ENCODE measurements around the gene HESX1. TPM values are rescaled to one million over a fixed set of nuclear protein-coding genes. Genes with fewer than 3 reads are reported as not detected.

The HESX1 gene
- total RNA-seq (1 to 10 TPM in 7 of 9 donors, under 1 TPM in 1, not detected in 1; 0.79 to 2.5 (median 1.3) TPM), polyA plus RNA-seq (1 to 10 TPM; 1.5 to 3.7 (median 2.7) TPM)
- long read RNA-seq, donor 1 = 0 reads
- long read RNA-seq, donor 2 = 0 reads
- long read RNA-seq, donor 3 = 0 reads
- long read RNA-seq, donor 4 = 0 reads
- long read RNA-seq, donor 5, partial matches to known transcripts = 0 of 2 reads
- long read RNA-seq, donor 5, other reads (novel, unspliced or antisense) = 2 of 2 reads
- long read RNA-seq, donor 6 = 0 reads
- long read RNA-seq, donor 7 = 0 reads
- long read RNA-seq, donor 8 = 0 reads
- long read RNA-seq, donor 9 = 0 reads
- long read RNA-seq, donor 10 = 0 reads

DNA sequence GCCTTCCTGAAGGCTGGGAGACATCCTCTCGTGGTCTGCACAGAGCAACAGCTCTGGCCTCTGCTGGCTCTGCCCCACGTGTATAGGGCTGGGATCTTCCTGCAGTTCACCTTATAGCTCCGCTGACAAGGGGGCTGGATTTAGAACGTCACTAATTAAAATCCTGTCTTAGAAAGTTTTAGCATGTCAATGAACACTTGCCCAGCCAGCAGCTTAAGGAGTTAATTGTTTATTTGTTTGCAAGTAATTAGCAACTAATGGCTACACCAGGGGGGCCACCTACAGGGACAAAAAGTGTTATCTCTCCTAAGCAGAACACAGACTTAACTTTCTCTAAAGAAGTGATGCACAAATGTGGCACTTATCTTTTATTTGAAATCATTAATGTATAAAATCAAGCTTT lies at the start of gene HESX1:
Gene HESX1 (minus strand): TSS at position 84 of the 403 bp plus-strand sequence. CDS start 60 bp downstream, at position 24.
- intact Hi-C loops (cut with DNase I) = no loop called here
- Histone ChIP-seq H3K27me3 (no peaks in the 10 kb centered on the region), H3K4me3 (no peak within 1 kb of the TSS), H3K27ac (no peak within 1 kb of the TSS), H3K9me3 (replicated peaks in 1 of 3) (no peaks in the 10 kb centered on the region), H3K4me1 (replicated peaks in 1 of 2) (no peaks in the 10 kb centered on the region), H3K36me3 (replicated peaks in 1 of 2) (no peaks in the 10 kb centered on the region)
- WGBS, 4 donors = 63 to 72% (median 65%) methylated on average over 4 of the region's 4 CpGs
- TF ChIP-seq, protein P1, sequence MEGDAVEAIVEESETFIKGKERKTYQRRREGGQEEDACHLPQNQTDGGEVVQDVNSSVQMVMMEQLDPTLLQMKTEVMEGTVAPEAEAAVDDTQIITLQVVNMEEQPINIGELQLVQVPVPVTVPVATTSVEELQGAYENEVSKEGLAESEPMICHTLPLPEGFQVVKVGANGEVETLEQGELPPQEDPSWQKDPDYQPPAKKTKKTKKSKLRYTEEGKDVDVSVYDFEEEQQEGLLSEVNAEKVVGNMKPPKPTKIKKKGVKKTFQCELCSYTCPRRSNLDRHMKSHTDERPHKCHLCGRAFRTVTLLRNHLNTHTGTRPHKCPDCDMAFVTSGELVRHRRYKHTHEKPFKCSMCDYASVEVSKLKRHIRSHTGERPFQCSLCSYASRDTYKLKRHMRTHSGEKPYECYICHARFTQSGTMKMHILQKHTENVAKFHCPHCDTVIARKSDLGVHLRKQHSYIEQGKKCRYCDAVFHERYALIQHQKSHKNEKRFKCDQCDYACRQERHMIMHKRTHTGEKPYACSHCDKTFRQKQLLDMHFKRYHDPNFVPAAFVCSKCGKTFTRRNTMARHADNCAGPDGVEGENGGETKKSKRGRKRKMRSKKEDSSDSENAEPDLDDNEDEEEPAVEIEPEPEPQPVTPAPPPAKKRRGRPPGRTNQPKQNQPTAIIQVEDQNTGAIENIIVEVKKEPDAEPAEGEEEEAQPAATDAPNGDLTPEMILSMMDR (IDR thresholded peaks at IDR 0.05) = no peak
- TF ChIP-seq POLR2A (IDR thresholded peaks at IDR 0.05) = no peak
- DNase-seq = no peak

DNA sequence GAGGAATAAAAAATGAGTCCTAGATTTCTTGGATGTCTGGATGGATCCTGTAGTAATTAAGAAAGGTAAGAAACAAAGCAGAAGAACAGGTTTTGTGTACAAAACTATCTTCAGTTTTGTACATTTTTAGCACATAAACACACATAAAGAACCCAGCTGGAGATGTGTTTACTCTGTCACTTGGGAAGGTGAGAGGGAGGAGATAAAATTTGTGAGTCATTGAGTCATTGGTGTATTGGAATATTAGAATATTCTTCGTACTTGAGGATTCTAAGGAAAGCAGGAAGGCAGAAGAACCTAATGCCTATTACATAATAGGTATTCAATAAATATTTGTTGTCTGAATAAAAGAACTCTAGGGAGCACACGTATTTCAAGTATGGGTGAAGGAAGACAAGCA lies 45.2 kb upstream of the HESX1 start:
- H3K9me3 ChIP-seq (replicated peaks in 1 of 3) = no peaks in the 10 kb centered on the region
- H3K27ac ChIP-seq = no peak overlapping the region
- no peaks in the 10 kb centered on the region for H3K27me3 ChIP-seq
- no peak for TF ChIP-seq POLR2A (IDR thresholded peaks at IDR 0.05)
- TF ChIP-seq, protein P1 (IDR thresholded peaks at IDR 0.05) = no peak
- no peak for DNase-seq
- H3K4me1 ChIP-seq (replicated peaks in 1 of 2) = no peaks in the 10 kb centered on the region
- intact Hi-C loops (cut with DNase I) = no loop called here
- peaks cover 0 to 63% of the 10 kb centered on the region in 2 donors for H3K36me3 ChIP-seq (replicated peaks in 1 of 2)
- H3K4me3 ChIP-seq = no peak overlapping the region
- WGBS, 4 donors = 86 to 93% (median 89%) methylated on average over 2 of the region's 2 CpGs

DNA sequence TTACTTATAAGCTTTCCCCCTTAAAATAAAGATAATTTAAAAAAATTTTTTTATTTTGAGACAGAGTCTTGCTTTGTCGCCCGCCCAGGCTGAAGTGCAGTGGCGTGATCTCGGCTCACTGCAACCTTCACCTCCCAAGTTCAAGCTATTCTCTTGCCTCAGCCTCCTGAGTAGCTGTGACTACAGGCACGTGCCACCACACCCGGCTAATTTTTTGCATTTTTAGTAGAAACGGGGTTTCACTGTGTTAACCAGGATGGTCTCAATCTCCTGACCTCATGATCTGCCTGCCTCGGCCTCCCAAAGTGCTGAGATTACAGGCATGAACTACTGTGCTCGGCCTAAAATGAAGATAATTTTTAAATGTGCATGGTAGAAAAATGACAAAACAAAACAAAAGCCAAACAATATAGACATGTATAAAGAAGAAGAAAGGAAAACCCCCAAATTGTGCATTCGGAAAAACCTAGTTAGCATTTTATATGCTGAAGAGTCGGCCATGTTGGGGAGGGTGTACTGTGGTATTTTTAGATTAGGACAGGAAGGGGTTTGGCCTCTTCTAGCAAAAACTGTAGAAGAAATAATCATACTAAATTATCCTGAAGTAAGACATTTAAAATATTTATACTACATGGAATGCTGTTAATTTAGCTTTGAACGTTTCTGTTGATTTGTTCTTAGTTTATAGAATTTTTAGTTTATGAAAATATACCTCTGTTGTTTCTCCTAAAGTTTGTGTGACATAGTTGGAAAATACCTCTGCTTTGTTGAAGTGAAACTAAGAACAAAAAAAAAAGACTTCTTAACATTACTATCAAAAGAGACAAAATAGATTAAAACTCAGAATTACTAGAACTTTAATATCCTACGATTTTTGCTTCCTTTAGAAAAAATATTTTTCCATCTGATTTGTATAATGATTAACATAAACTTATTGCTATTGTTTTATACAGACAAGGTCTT lies 35.1 kb upstream of the HESX1 start:
- H3K36me3 ChIP-seq (replicated peaks in 1 of 2) = peaks cover 0 to 15% of the 10 kb centered on the region in 2 donors
- 87 to 96% (median 91%) methylated on average over 13 of the region's 13 CpGs for WGBS, 4 donors
- peaks cover 5 to 17% of the 10 kb centered on the region in 2 donors for H3K4me1 ChIP-seq (replicated peaks in 1 of 2)

More for the DNA sequence above, 35.1 kb upstream of the HESX1 start:
- Histone ChIP-seq H3K27ac (no peak overlapping the region), H3K4me3 (no peak overlapping the region), H3K9me3 (replicated peaks in 1 of 3) (no peaks in the 10 kb centered on the region), H3K27me3 (no peaks in the 10 kb centered on the region)
- TF ChIP-seq, protein P1 (IDR thresholded peaks at IDR 0.05) = no peak
- TF ChIP-seq POLR2A (IDR thresholded peaks at IDR 0.05) = no peak
- intact Hi-C loops (cut with DNase I) = no loop called here
- DNase-seq = no peak

Data from adrenal gland (tissue), 19 donors.